Small intestine (tissue), 7 donors: ENCODE measurements around the gene EHD4. TPM values are rescaled to one million over a fixed set of nuclear protein-coding genes. Genes with fewer than 3 reads are reported as not detected.

Experiments used
- DNase-seq, 2 donors: peaks; one replicate each; pipeline versions ENCODE4 v3.0.0 to v3.0.0-alpha.2; 2013
- FAIRE-seq: peaks from 2 replicates; lab custom pipeline; 2012; peaks lifted over from hg19 to GRCh38; lab: Jason Lieb, UNC
- H3K27ac ChIP-seq, 3 donors: one replicate each; pipeline ENCODE4 v1.5.1; 2013; ENCODE audit warnings: low read length in 2 of 3, mild to moderate bottlenecking in 2 of 3, control low read depth in 1 of 3, inconsistent platforms in 1 of 3, low read depth in 1 of 3, moderate library complexity in 1 of 3
- H3K27me3 ChIP-seq, 3 donors: one replicate each; pipeline ENCODE4 v1.6.1; 2013; ENCODE audit warnings: low read length in 3 of 3, inconsistent platforms in 1 of 3; ENCODE audit not compliant: control insufficient read depth in 3 of 3, insufficient read depth in 3 of 3
- H3K36me3 ChIP-seq, 3 donors: one replicate each; pipeline ENCODE4 v1.6.1; 2013; ENCODE audit warnings: low read length in 3 of 3, inconsistent platforms in 1 of 3, low read depth in 1 of 3, mild to moderate bottlenecking in 1 of 3, moderate library complexity in 1 of 3; ENCODE audit not compliant: control insufficient read depth in 3 of 3, insufficient read depth in 2 of 3
- H3K4me1 ChIP-seq, 3 donors: one replicate each; pipeline ENCODE4 v1.6.1; 2013; ENCODE audit warnings: low read length in 2 of 3, inconsistent platforms in 1 of 3, low read depth in 1 of 3, mild to moderate bottlenecking in 1 of 3, moderate library complexity in 1 of 3; ENCODE audit not compliant: control insufficient read depth in 3 of 3, insufficient read depth in 2 of 3
- H3K4me3 ChIP-seq, 3 donors: one replicate each; pipeline ENCODE4 v1.5.1; 2013; ENCODE audit warnings: low read length in 3 of 3, control low read depth in 1 of 3, inconsistent platforms in 1 of 3, low read depth in 1 of 3, mild to moderate bottlenecking in 1 of 3, moderate library complexity in 1 of 3
- H3K9me3 ChIP-seq, 2 donors: one replicate each; pipeline ENCODE4 v1.6.1; 2013; ENCODE audit warnings: low read depth in 1 of 2, low read length in 1 of 2; ENCODE audit not compliant: control insufficient read depth in 2 of 2, insufficient read depth in 1 of 2
- WGBS, 3 donors: extraction: QIAGEN DNeasy Blood & Tissue Kit; methylation state at CpG; one replicate each; pipeline ENCODE4 v1.1.7; 2013; 5-methylcytosine and 5-hydroxymethylcytosine counted together
- polyA plus RNA-seq, 4 donors: library from polyadenylated mRNA; stranded (reverse) in 3 of 4; unstranded in 1 of 4; fragments of 200-250 nt in 3 of 4; fragments of 120-200 nt in 1 of 4; gene quantifications; one replicate each; pipeline versions ENCODE4 v1.2.1 to v1.2.3, GENCODE V29; 2013
- donor health status: healthy with polysubstance abuse.
- donor health status: control.
- donor health status: control.
- donor health status: Bipolar disorder and iron deficiency.
- donor health status: healthy.

Gene EHD4
- polyA plus RNA-seq, 4 donors: 9.4 to 14.1 (median 11.5) TPM

DNA sequence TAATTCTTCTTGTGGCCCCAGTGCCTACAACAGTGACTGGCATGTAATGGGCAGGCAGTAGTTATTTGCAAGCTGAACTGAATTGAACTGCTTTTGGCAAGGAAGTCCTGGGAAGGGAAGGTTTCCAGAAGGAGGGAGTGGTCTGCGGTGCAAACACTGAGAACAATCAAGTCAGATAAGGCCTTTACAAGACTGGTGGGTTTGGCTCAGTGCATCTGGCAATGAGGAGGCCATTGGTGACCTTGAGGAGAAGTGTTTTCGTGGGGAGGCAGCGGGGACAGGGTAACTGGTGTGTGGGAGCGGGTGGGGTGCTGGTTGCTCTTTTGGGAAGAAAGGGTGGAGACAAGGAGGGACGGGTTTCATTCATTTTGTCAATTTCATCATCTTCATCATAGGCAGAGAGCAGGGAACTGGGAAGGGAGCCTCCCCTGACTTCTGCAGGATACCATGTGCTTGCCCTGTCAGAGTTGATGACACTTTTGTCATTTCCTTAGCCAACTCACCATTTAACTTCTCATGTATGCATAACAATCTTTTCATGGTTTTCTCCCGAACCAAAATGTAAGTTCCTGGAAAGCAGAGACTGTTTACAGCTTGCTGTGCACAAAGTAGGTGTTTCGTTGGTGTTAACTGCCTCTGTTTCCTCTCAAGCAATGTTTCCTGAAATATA lies 8.4 kb upstream of the EHD4 start:
- H3K4me1 ChIP-seq: peaks cover 0 to 10% (median 1%) of the 10 kb centered on the region in 3 donors
- FAIRE-seq (no peak), DNase-seq (peak in 1 of 2 donors; percentile 42)
- H3K4me3 ChIP-seq: no peak overlapping the region
- no peaks in the 10 kb centered on the region for H3K27me3 ChIP-seq
- H3K27ac ChIP-seq: no peak overlapping the region
- H3K36me3 ChIP-seq: no peaks in the 10 kb centered on the region
- H3K9me3 ChIP-seq: no peaks in the 10 kb centered on the region
- WGBS, 3 donors: 47 to 70% (median 59%) methylated on average over 7 of the region's 7 CpGs

DNA sequence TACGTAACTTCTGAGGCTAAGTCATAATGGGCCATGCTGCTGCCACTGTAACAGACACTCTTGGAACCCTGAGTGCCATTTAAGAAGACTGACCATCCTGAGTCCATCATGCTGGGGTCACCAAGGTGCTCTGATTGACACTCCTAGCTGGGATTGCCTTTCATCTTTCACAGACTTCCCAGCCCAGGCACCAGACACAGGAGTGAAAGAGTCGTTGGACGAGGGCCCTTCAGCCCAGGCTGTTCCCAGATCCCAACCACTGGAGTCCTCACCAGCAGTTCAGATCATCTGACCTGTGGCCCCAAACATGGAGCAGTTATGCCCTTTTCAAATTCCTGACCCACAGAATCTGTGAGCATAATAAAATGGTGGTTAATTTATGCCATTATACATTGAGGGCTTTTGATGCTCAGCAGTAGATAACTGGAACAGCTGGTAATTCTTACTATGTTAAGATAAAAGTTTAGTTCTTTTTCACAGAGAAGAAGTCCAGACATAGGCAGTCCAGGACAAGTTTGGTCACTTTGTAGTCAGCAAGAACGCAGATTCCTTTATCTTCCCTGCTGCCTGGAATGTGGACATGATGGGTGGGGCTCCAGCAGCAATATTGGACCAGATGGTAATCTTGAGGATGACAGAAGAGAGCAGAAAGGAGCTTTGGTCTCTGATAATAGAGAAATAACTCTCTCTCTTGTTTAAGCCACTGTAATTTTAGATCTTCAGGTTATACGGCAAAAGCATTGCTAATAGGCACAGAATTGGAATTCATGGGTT lies 7.3 kb upstream of the EHD4 start:
- H3K4me1 ChIP-seq: peaks cover 0 to 10% (median 1%) of the 10 kb centered on the region in 3 donors
- 79 to 84% (median 82%) methylated on average over 5 of the region's 5 CpGs for WGBS, 3 donors
- no peaks in the 10 kb centered on the region for H3K9me3 ChIP-seq
- H3K36me3 ChIP-seq: no peaks in the 10 kb centered on the region
- FAIRE-seq (no peak), DNase-seq (peak in 1 of 2 donors; percentile 53)
- no peak overlapping the region for H3K27ac ChIP-seq
- no peak overlapping the region for H3K4me3 ChIP-seq
- H3K27me3 ChIP-seq: no peaks in the 10 kb centered on the region

DNA sequence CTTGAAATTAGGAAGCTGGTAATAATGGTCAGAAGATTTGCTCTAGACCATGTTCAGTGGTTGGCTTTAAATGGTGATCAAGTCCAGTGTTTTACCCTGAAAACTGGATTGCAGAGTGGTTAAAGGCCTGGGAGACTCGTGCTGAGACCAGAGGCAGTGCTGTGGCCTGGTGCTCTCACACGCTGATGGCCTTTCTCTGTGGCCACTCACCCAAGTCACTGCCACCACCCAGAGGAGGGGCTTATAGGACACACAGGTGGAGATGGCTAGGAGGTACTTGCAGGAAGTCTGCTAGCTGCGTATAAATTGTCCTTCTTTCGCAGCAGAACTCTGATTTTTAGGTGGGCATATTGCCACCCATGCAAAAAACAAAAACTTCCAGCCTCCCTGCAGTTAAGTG lies 6.2 kb upstream of the EHD4 start:
- DNase-seq: no peak
- Histone ChIP-seq H3K4me1 (peaks cover 0 to 10% (median 1%) of the 10 kb centered on the region in 3 donors), H3K27ac (no peak overlapping the region), H3K36me3 (no peaks in the 10 kb centered on the region), H3K27me3 (no peaks in the 10 kb centered on the region), H3K4me3 (no peak overlapping the region), H3K9me3 (no peaks in the 10 kb centered on the region)
- no peak for FAIRE-seq
- 90 to 94% (median 92%) methylated on average over 4 of the region's 4 CpGs for WGBS, 3 donors

DNA sequence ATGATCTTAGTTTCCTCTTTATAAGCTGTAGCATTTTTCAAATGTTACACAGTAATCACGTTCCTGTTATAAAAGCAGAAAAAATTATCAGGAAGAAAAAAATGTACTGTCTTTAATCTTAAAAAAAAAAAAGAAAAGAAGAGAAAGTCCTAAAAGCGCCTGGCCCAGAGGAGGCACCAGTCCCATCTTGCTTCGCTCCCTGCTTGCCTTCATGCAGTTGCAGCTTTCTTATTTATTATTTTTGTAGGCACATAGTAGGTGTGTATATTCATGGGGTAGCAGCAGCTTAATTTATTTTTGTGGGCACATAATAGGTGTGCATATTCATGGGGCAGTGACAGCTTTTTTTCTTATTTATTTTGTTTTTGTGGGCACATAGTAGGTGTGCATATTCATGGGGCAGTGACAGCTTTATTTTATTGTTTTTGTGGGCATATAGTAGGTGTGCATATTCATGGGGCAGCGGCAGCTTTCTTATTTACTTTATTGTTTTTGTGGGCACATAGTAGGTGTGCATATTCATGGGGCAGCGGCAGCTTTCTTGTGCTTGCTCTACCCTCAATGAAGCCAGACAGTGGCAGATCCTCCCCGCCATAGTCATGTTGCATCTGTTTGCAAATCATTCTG lies 5.5 kb upstream of the EHD4 start:
- Histone ChIP-seq H3K27me3 (no peaks in the 10 kb centered on the region), H3K9me3 (no peaks in the 10 kb centered on the region), H3K36me3 (no peaks in the 10 kb centered on the region), H3K4me3 (no peak overlapping the region), H3K4me1 (peaks cover 0 to 10% (median 1%) of the 10 kb centered on the region in 3 donors), H3K27ac (no peak overlapping the region)
- no peak for FAIRE-seq
- 82 to 89% (median 85%) methylated on average over 6 of the region's 6 CpGs for WGBS, 3 donors
- no peak for DNase-seq

DNA sequence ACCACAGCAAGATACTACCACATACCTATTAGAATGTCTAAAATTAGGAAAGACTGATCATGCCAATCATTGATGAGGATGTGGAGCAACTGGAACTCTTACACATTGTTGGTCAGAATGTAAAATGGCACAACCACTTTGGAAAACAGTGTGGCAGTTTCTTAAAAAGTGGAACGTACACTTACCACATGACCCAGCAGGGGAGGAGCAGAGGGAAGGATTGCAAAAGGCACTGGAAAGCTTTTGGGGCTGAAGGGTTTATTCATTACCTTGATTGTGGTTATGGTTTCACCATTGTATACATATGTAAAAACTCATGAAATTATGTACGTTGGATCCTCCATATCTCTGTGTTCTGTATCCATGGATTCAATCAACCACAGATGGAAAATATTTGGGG lies 3.3 kb upstream of the EHD4 start:
- H3K36me3 ChIP-seq: no peaks in the 10 kb centered on the region
- 66 to 69% (median 67%) methylated on average over 2 of the region's 2 CpGs for WGBS, 3 donors
- no peak overlapping the region for H3K4me3 ChIP-seq
- no peaks in the 10 kb centered on the region for H3K9me3 ChIP-seq
- H3K27ac ChIP-seq: no peak overlapping the region
- FAIRE-seq: no peak
- no peak for DNase-seq
- peaks cover 0 to 10% (median 1%) of the 10 kb centered on the region in 3 donors for H3K4me1 ChIP-seq
- no peaks in the 10 kb centered on the region for H3K27me3 ChIP-seq

DNA sequence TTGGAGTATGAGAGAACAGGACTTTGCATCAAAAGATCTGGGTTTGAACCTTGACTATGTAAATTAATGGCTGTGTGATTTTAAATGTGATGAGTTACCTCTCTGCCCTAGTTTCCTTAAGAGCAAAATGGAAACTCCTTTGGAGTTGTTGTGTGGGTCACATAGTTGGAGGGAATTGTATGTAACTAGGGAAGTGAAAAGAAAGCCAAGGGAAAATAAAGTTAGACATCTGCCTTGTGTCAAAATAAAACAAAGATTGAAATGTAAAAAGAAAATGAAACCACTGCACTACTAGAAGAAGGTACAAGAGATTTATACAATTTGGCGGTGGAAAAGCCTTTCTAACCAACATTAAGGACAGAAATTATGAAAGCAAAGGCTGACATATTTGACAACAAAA lies 1.7 kb upstream of the EHD4 start:
- 71 to 88% (median 80%) methylated on average over 1 of the region's 1 CpG for WGBS, 3 donors
- DNase-seq (no peak), FAIRE-seq (no peak)
- H3K27ac ChIP-seq: no peak overlapping the region
- no peaks in the 10 kb centered on the region for H3K9me3 ChIP-seq
- no peaks in the 10 kb centered on the region for H3K27me3 ChIP-seq
- H3K36me3 ChIP-seq: no peaks in the 10 kb centered on the region
- peaks cover 0 to 7% (median 3%) of the 10 kb centered on the region in 3 donors for H3K4me1 ChIP-seq
- no peak overlapping the region for H3K4me3 ChIP-seq

DNA sequence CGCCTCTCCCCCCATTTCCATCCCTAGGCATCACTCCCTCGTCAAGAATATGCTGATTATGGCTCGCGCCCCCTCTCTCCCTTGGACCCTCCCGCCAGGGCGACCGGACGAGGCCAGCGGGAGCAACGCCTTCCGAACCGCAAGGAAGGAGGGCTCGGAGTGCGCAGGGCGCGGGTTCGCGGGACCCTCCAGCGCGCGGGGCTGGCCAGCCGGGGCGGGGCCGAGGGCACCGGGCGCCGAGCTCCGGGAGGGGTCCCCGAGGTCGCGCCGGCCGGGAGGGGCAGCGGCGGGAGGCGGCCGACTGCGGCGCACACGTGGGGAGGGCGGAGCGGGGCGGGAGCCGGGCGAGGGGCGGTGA lies 483 bp downstream of the EHD4 start:
- Histone ChIP-seq H3K4me3 (peak overlapping the region; percentile 71 to 99 (median 81)), H3K9me3 (no peaks in the 10 kb centered on the region), H3K27ac (peak overlapping the region; percentile 82 to 96 (median 94)), H3K36me3 (peaks cover 0 to 3% (median 0%) of the 10 kb centered on the region in 3 donors), H3K27me3 (no peaks in the 10 kb centered on the region), H3K4me1 (peaks cover 0 to 12% (median 7%) of the 10 kb centered on the region in 3 donors)
- no peak for DNase-seq
- no peak for FAIRE-seq
- 1% methylated on average over 36 to 46 of the region's 46 CpGs for WGBS, 3 donors

DNA sequence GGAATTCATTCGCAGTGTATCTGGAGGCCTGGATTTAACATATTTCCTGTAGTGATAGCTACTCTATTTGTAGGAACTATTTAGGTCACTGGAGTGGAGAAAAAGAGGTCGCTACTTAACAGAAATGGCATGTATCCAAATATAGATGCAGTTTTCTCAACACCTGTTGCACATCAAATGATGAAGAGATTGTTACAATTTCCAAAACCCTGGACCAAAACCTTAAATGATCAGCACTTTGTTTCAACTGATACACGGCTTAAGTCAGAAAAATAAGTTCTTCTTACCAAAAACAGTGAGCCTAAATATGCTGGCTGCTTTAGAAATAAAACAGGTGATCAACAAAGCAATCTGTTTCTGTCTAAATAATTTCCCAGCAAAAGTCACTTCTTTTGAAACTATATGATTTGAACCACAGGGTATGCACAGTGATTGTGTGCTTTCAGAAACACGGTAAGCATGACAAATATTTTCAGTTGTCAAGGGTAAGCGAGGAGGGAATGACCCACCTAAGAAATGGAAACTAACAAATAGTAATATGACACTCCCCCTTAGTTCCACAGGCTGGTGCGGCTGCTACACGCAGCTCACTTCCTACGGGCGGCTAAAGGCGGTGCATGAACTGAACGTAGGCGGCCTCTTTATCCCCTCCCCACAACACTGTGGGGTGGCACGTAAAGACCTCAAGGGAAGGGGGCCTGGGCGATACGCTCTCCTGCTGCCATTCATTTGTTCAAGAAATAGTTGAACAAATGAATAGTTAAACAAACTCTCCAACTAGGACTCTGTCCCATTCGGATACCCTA lies 1.1 kb downstream of the EHD4 start:
- Histone ChIP-seq H3K27ac (peak overlapping the region; percentile 58 to 94 (median 82)), H3K4me3 (peak overlapping the region; percentile 71 to 99 (median 81)), H3K27me3 (no peaks in the 10 kb centered on the region), H3K4me1 (peaks cover 0 to 14% (median 7%) of the 10 kb centered on the region in 3 donors), H3K9me3 (no peaks in the 10 kb centered on the region), H3K36me3 (peaks cover 0 to 5% (median 0%) of the 10 kb centered on the region in 3 donors)
- FAIRE-seq (no peak), DNase-seq (peak; percentile 52 to 79)
- 7% methylated on average over 16 of the region's 16 CpGs for WGBS, 3 donors
